ENCODE data around the gene IGFBP4. TPM values are rescaled to one million over a fixed set of nuclear protein-coding genes. Genes with fewer than 3 reads are reported as not detected.

IGFBP4 gene
- total RNA-seq, 4 donors from 2014 or later: 35.1 to 90.4 (median 39.6) TPM

DNA sequence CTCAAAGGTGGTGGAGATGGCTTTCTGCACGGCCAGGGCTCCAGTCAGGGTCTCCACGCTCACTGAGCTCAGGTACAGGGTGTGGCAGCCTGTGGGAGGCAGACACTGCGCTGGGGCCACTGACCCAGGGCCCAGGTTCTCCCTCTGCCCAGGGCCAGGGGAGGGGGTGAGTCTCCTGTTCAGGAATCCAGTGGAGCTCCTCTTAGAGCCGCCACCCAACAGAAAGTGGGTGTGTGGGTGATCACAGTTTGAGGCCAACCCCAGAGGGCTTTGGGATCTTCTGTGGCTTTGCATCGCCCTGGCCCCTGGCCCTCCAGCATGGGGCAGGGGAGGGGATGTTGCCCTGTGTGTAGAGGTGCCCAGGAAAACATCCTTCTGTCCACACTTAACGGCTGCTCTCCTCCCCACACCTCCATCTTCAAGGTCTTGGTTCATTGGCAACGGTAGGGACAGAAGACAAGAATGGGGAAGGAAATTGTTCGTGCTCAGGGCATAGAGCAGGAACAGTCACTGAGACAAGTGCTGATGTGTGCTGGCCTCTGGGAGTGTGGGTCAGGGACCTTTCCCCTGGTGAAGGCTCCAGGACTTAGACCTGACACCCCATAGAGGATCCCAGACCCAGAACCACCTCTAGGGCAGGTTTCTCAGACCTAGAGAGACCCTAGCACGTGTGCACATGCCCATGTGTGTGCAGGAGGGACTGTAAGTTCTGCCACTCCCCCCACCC is 36.7 kb downstream of the IGFBP4 start:
- intact Hi-C loops (cut with DNase I; ENCODE audit: low total_unique reads): no loop called here
- TF ChIP-seq, protein P1, sequence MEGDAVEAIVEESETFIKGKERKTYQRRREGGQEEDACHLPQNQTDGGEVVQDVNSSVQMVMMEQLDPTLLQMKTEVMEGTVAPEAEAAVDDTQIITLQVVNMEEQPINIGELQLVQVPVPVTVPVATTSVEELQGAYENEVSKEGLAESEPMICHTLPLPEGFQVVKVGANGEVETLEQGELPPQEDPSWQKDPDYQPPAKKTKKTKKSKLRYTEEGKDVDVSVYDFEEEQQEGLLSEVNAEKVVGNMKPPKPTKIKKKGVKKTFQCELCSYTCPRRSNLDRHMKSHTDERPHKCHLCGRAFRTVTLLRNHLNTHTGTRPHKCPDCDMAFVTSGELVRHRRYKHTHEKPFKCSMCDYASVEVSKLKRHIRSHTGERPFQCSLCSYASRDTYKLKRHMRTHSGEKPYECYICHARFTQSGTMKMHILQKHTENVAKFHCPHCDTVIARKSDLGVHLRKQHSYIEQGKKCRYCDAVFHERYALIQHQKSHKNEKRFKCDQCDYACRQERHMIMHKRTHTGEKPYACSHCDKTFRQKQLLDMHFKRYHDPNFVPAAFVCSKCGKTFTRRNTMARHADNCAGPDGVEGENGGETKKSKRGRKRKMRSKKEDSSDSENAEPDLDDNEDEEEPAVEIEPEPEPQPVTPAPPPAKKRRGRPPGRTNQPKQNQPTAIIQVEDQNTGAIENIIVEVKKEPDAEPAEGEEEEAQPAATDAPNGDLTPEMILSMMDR (IDR thresholded peaks at IDR 0.05): no peak
- TF ChIP-seq POLR2A (IDR thresholded peaks at IDR 0.05): no peak
- H3K4me3 ChIP-seq (ENCODE audit: low read depth, poor library complexity, severe bottlenecking): no peak overlapping the region
- 65 to 69% methylated on average over 8 to 9 of the region's 9 CpGs for WGBS, 2 donors
- no peak for DNase-seq (ENCODE audit: low spot score in 2 of 2)

DNA sequence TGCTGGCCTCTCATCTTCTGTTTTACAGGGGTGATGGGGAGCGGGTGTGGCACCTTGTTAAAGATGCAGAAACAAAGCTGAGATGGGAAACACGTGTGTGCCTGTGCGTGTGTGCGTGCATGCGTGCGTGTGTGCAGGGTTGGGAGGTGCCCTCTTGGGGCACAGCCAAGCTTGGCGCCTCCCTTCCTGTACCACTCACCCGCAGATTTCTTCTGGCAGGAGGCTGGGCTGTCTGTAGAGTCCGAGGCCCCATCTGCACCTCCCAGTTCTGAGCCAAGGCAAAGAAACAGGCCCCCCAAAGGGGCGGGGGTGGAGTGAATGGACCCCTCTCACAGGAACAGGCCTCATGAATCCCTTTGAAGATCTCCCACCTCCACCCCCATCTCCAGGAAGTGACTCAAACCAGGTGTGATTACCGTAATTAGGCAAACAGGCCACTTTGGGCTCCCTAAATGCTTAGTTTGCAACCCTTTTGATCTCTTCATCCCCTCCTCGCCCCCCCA is 37.3 kb downstream of the IGFBP4 start:
- no peak overlapping the region for H3K4me3 ChIP-seq (ENCODE audit: low read depth, poor library complexity, severe bottlenecking)
- TF ChIP-seq POLR2A (IDR thresholded peaks at IDR 0.05): no peak
- TF ChIP-seq, protein P1 (IDR thresholded peaks at IDR 0.05): no peak
- WGBS, 2 donors: 24 to 40% methylated on average over 12 of the region's 12 CpGs
- intact Hi-C loops (cut with DNase I; ENCODE audit: low total_unique reads): no loop called here
- no peak for DNase-seq (ENCODE audit: low spot score in 2 of 2)

DNA sequence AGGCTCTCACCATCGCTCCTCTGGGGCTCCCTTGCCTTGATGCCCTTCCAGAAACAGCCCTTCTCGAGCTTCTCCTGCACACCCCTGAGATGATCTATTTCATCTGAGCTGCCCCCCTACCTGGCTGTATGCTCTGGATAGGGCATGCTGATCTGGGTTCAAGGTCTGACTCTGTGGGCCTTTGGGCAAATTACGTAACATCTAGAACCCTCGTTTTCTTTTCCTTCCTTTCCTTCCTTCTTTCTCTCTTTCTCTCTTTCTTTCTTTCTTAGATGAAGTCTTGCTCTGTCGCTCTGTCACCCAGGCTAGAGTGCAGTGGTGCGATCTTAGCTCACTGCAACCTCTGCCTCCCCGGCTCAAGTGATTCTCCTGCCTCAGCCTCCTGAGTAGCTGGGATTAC is 37.9 kb downstream of the IGFBP4 start:
- no peak for DNase-seq (ENCODE audit: low spot score in 2 of 2)
- 81 to 85% methylated on average over 7 of the region's 7 CpGs for WGBS, 2 donors
- no peak overlapping the region for H3K4me3 ChIP-seq (ENCODE audit: low read depth, poor library complexity, severe bottlenecking)
- intact Hi-C loops (cut with DNase I; ENCODE audit: low total_unique reads): no loop called here
- TF ChIP-seq, protein P1 (IDR thresholded peaks at IDR 0.05): no peak
- no peak for TF ChIP-seq POLR2A (IDR thresholded peaks at IDR 0.05)

GRCh38 chr17:40482722-40483121 is 39.5 kb downstream of the IGFBP4 start:
- WGBS, 2 donors: 69 to 70% methylated on average over 6 of the region's 6 CpGs
- DNase-seq (ENCODE audit: low spot score in 2 of 2): no peak
- no peak overlapping the region for H3K4me3 ChIP-seq (ENCODE audit: low read depth, poor library complexity, severe bottlenecking)
- intact Hi-C loops (cut with DNase I; ENCODE audit: low total_unique reads): no loop called here
- TF ChIP-seq, protein P1 (IDR thresholded peaks at IDR 0.05): no peak
- no peak for TF ChIP-seq POLR2A (IDR thresholded peaks at IDR 0.05)

GRCh38 chr17:40483679-40484078 is 40.4 kb downstream of the IGFBP4 start:
- TF ChIP-seq, protein P1 (IDR thresholded peaks at IDR 0.05): no peak
- TF ChIP-seq POLR2A (IDR thresholded peaks at IDR 0.05): no peak
- H3K4me3 ChIP-seq (ENCODE audit: low read depth, poor library complexity, severe bottlenecking): no peak overlapping the region
- no peak for DNase-seq (ENCODE audit: low spot score in 2 of 2)
- intact Hi-C loops (cut with DNase I; ENCODE audit: low total_unique reads): no loop called here
- 82 to 90% methylated on average over 4 of the region's 4 CpGs for WGBS, 2 donors

All from lower leg skin (tissue), 4 donors.